NCI-H2081 treated with DMSO at 0.1 percent for 48 hours (cell line): ENCODE data around the gene STK24.

Source experiments
- DNase-seq: peaks from one replicate; lab custom pipeline; 2025; lab: John Stamatoyannopoulos, UW

STK24 gene

DNA sequence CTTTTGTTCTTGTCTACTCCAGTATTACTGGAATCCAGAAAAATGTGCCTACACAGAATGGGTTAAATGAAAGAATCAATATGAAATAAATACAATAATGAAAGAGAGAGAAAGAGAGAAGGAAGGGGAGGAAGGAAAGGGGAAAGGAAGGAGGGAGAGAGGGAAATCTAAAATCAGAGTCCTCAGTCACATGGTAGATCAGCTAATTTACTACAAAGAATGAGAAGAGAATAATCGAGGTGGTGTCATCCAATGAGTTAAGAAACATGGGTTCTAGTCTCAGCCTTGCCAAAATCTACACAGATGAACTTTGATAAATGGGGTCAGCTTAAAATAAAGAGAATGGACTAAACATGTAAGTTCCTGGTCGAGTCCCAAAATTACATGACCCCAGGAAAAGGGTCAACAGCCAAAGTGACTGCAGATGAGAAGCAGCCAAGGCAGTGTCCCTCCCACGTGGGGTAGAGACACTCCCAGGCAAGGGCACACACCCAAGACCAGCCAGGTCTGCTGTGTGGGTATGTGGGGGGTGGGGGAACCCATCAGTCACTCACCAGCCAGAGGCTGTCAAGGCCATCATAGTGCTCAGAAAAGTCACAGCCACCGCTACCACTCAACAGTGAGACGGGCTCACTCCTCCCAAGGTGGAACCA lies 103.6 kb downstream of the STK24 start:
- DNase-seq = no peak

GRCh38 chr13:98471934-98472333 lies 105.0 kb downstream of the STK24 start:
- no peak for DNase-seq

DNA sequence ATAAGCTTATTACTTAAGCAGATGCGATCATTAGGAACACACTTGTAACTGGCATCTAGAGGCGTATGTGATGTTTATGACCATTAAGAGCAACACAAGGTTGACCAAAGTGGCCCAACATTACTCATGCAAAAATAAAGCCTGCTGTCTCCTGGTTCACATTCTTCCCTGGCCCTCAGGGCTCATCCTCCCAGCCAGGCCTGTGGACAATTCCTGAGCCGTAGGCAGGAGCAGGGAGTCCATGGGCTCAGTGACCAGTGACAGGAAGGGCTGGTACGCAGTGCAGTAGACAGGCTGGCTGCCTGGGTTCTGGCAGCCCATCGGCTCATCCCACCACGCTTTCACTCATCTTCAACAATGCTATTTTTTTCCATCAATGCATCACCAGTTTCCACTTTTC lies 106.0 kb downstream of the STK24 start:
- no peak for DNase-seq

DNA sequence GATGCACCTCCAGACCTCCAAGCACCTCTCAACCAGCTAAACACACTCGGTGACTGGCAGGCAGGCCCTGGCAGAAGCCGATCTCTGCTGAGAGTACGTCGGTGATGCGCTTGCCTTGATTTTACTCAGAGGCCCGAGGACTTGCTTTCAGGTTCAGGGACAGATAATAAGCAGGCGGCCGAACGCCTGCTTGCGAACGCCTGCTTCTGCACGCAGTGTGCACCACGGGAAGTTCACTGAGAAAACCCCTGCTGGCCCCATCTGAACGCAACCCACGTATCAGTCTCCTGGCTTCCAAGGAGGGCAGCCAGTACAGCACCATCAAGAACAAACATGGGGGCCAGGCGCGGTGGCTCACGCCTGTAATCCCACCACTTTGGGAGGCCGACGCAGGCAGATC lies 108.0 kb downstream of the STK24 start:
- no peak for DNase-seq

- DNase-seq = no peak
Observed at GRCh38 chr13:98468361-98468760, 108.5 kb downstream of the STK24 start.

- DNase-seq = no peak
Observed at GRCh38 chr13:98467263-98467985, 109.5 kb downstream of the STK24 start.

DNA sequence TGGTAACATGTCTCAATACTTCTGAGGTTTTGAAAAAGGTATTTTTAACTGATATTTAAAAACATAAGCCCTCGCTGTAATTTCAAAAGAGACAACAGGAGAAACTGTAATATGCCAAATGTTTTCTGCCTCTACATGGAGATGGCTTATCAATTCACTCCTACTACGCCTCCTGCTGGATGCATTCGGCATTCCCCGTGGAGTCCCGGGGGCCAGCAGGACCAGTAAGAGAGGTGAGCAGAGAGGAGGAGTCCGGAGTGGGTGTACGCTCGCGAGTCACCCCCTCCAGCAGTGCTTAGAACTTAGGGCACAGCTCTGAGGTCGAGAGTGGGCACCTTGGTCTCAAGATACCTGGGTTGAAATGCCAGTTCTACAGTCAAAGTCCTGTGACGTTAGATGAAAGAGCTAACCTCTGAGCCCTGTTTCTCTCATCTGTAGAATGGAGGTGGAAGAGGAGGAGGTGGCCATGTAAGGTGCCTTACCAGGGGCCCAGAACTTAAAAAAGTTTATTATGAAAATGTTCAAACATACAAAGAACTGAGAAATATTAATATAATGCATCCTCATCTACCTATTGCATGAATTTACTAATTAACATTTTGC lies 110.2 kb downstream of the STK24 start:
- DNase-seq = no peak

DNA sequence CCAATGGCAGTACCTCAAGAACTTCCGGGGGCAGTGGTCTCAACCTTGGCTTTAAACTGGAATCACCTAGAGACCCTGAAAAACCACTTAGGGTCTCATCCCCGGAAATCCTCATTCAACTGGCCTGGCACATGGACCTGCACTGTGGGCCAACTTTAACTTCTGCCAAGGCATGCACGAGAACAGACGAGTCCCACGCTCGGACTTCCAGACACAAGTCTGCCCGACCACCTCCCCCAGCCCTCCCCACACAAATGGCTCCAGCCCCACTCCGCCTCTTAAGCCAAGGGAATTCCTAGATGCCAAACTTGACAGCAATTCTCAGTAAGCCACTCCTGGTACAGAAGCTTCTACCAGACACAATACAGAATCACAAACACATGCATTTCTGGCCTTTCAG lies 114.0 kb downstream of the STK24 start:
- DNase-seq = no peak

- no peak for DNase-seq
Observed at GRCh38 chr13:98462241-98462882, 114.5 kb downstream of the STK24 start.

- DNase-seq = no peak
Observed at GRCh38 chr13:98461486-98462240, 115.2 kb downstream of the STK24 start.

DNA sequence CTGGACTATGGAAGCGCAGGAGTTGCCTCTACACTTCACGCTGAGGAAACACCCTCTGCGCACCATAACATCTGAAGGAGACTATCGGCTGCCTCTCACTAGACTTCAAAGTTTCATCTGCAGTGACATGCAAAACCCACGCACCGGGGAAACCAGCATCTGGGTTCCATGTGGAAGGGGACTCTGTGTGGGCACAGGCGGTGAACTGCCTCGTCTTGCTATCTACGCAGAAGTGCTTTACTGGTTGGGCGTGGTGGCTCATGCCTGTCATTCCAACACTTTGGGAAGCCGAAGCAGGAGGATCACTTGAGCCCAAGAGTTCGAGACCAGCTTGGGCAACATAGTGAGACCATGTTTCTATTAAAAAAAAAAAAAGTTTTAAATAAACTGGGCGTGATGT lies 116.4 kb downstream of the STK24 start:
- no peak for DNase-seq

- no peak for DNase-seq
Observed at GRCh38 chr13:98459721-98460370, 117.1 kb downstream of the STK24 start.

DNA sequence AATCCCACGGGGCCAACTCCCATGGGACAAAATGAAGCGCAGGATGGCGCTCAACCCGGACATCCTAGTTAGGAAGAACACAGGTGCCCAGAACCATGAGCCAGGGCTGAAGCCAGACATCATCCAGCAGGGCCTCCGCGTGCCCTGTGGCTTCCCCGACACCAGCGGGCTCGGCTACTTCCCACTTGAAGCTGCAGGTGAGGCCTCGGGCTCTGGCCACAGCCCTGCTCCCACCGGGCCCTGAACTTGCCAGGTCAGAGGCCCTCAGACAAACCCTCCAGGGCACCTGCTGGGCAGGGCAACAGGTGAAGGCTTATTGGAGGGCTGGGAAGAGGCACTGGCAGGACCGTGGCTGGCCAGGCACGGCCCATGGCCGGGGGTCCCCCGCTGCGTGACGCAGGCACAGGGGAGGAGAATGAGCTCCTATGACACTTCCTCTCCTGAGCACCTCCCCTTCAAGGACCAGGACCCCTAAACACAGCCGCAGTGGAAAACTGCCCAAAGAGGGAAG lies 117.7 kb downstream of the STK24 start:
- DNase-seq = no peak

GRCh38 chr13:98458431-98458830 lies 118.5 kb downstream of the STK24 start:
- no peak for DNase-seq

DNA sequence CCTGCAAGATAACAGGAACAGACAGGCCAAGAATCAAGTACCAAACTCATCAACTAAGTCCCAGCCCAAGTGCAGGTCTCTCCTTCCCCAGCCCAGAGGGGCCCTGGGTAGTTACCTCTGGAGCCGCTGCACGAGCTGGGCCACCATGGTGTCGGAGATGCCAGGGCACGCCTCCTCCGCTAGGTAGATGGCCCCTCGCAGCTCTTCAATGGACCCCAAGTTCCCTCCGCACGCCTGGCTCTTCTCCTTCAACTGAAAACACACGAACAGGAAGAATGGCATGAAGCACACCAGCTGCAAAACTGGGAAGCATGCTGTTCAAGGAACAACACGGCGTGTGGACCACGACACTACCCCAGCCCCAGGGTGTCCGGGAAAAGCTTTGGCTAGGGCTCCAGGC lies 119.9 kb downstream of the STK24 start:
- no peak for DNase-seq

DNA sequence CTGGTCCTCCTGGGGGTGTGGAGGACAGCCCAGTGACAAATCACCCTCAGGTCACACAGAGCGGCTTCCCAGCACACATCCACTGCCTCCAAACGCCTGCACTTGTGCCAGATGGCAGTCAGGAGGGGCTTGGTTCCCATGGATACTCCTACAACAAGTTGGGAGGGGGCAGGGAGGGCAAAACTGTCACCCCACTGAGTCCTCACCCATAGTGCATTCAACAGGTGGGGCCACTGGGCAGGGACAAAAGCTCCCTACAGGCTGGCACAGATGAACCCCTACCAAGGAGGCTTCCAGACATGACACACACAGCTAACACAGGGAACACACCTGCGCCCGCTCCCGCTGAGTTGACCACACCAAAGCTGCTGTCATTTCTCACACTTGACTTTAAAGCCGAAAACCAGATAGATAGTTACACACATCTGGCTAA lies 120.5 kb downstream of the STK24 start:
- no peak for DNase-seq

- no peak for DNase-seq
Observed at GRCh38 chr13:98454389-98454881, 122.5 kb downstream of the STK24 start.

GRCh38 chr13:98452851-98453843 lies 123.8 kb downstream of the STK24 start:
- DNase-seq = no peak

DNA sequence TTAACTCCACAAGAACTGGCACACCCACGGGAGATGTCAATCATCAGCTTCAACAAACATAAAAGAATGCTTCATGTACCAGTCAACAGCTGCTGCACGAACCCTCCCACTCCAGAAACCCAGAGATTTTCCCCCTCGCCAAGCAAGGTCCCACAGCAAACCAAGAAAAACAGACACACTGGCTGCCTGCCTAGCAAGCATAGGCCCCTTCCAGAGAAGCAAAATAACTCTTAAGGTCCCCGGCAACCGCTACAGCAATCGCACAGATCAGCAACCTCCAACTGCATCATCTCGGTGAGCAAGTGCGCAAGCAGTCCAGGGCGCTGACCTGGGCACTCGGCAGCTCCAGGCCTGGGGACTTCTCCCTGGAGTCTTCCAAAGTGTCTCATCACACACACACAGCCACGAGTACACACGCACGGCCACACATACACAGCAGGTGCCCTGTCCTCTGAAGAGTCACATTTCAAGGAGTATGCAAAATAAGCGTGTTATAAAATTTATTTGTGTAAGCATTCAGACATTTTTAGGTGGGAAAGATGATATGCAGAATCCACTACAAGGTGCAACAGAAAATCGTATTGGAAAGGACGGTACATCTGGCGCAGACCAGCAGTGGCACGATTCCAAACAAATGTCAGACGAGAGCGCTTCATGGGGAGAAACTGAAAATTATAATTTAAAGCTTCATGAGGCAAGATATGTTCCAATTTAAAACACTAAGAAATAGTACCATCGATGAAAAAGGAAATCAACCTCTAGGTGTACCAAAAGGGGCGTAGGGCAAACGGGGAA lies 125.0 kb downstream of the STK24 start:
- DNase-seq = no peak
